ENCODE results near the gene SLC35F1. TPM values are rescaled to one million over a fixed set of nuclear protein-coding genes. Genes with fewer than 3 reads are reported as not detected.
"Not testable (repeated sequence)": the region's sequence is repeated elsewhere in the genome, so short reads cannot be mapped to it uniquely, and the experiment has no call there.

SLC35F1 gene
- total RNA-seq, 2 donors from 2014 or later: 0.81 to 1.6 TPM

GRCh38 chr6:117974914-117975627 is 68.0 kb downstream of the SLC35F1 start:
- no peak for DNase-seq
- no peak for ATAC-seq
- intact Hi-C loops (cut with DNase I): loop anchor here in 1 of 2 donors (10.0 kb wide), 1 partner anchor 290 kb away; no protein-coding TSS in a partner anchor

DNA sequence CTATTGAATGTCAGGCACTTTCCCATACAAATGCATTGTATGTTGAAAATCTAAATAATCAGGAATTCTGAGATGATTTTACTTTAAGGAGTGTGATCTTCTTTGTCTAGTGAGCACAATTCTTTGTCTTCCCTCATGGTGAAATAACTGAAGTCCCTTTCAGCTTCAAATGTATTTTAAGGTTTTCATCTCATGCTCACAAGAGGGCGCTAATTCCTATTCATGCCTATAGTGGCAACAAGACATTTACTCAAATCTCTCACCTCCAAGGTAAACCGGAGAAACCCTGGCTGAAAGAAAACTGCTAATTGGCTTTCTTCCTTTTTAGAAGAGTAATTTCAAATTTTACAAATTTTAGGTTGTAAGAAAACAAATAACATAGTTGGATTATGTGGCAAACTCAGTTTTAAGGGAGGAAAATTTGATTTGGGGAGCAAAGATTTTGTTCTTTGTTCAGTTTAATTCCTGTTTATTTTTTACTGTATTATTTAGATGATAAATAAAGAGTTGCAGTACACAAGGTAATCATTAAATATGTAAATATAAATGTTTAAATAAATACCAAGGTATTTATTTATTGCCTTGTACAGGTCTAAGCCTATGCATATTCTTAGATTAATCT is 69.1 kb downstream of the SLC35F1 start:
- intact Hi-C loops (cut with DNase I): loop anchor here (2.0 to 10.0 kb wide), 2 partner anchors 289 kb away; no protein-coding TSS in a partner anchor
- ATAC-seq: no peak
- DNase-seq: no peak

DNA sequence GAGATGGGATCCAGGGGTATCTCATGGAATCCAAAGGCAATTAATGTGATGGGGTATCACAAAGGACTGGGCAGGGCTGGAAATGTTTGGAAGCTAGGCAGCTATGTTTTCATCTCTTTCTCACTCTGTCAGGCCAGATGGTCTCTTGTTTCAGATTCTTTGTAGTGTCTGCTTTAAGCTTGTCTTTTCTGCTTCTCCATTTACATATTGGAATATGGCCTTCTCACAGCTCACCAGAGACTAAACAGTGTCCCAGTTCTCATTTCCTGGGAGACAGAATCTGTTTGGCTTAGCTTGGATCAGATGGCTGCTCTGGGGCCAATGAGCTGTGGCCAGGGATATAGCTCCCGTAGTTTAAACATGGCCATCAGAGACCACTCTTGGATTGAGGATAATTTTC is 78.9 kb downstream of the SLC35F1 start:
- no peak for ATAC-seq
- intact Hi-C loops (cut with DNase I): no loop called here
- no peak for DNase-seq

DNA sequence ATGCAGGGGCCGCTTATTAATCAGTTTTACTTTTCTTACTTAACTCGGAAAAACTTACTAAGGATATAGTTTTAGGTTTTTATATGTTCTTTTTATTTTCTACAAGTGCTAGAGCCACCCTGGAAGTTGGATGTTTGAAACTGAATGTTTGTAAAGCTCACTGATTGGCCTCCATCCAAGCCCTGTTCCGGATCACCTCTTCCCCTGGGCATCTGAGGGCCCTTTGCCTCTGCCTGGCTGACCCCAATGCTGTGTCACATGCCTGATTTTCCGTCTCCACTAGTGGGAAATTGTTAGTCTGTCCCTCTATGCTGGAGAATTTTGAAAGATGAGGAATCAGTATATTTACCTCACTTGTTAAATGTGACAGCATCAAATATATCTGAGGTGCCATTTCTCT is 79.3 kb downstream of the SLC35F1 start:
- no peak for DNase-seq
- intact Hi-C loops (cut with DNase I): no loop called here
- peak in 1 of 2 donors; percentile 55 for ATAC-seq

DNA sequence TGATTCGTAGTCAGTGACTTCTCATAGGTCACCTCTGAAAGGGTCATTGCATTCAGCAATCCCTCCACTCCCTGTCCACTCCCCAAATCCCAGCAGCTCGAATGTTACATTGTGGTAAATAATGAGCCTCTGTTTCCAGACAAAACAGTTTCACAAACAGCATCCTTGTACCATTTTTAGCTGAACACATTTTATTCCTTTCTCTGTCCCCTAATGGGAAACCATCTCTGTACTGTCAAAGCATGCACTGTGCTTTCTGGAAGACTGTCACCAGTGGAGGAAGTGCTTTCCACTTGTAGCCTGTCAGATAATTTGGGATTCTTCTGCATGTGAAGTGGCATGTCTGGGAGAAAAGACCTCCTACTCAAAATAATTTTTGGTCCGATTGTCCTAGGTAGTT is 82.0 kb downstream of the SLC35F1 start:
- no peak for DNase-seq
- ATAC-seq: no peak
- intact Hi-C loops (cut with DNase I): no loop called here

GRCh38 chr6:117990151-117990550 is 83.1 kb downstream of the SLC35F1 start:
- intact Hi-C loops (cut with DNase I): no loop called here

DNA sequence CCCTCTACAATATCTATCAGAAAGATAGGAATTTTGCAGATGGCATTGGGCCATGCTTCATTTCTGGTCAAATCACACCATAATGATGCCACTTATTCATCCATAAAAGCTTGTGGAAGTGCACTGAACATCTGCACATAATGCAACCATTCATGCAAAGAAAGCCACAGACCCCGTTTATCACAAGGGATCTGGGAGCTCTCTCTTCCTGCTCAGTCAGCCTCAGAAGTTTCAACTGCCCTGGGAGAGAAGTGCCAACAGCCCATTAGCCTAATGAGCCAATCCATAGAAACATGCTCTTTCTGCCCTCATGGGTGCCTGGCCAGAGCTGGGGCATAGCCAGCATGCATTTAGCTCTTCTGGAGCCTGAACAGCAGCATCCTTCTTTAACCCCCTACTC is 85.8 kb downstream of the SLC35F1 start:
- intact Hi-C loops (cut with DNase I): no loop called here
- ATAC-seq: no peak
- DNase-seq: no peak

More at GRCh38 chr6:117990151-117990550, 83.1 kb downstream of the SLC35F1 start:
- ATAC-seq: no peak
- no peak for DNase-seq

DNA sequence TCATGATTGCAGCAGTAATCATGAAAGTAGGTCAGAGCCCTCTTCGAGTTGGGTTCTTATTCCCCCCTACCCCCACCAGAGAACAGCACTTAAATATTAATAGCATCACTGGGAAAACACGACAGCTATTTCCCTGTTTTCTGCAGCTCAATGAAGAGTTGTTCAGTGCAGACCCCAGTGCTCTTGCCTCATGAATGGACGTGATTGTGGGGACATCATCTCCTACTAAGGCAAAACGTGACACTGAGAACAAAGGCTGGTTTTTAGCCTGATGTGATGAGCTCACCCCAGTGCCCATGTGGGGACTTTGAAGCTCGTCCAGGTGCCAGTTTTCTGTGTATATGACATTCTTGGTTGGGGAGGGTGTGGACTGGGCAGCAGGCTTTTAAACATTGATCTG is 105.9 kb downstream of the SLC35F1 start:
- ATAC-seq (no peak), DNase-seq (no peak)
- intact Hi-C loops (cut with DNase I): no loop called here

GRCh38 chr6:118016532-118016931 is 109.5 kb downstream of the SLC35F1 start:
- intact Hi-C loops (cut with DNase I): no loop called here
- DNase-seq (no peak), ATAC-seq (no peak)

DNA sequence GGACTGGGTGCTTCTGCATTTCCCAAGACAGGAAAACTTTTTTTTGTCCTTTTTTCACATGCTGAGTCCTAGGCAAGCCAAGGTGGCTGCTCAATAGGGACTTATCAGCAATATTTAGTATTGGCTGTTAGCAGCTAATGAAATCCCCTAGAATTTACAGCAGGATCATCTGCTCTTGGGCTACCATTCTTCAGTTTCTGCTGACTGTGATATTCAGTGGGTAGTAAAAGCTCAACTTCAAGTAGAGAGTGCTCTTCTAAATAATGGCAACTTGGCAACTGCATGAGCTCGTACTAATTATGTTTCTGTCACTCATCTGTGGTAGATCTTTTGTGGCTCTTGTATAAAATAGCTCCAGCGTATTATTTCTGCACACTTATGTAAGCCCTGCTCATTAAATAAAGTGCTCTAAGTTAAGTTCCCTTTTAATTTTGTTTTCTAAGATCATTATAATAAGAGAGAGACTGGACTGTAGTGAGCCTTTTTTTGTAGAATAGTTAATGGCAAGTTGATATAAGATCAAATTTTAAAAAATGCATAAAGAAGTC is 110.3 kb downstream of the SLC35F1 start:
- ATAC-seq (no peak), DNase-seq (no peak)
- intact Hi-C loops (cut with DNase I): no loop called here

DNA sequence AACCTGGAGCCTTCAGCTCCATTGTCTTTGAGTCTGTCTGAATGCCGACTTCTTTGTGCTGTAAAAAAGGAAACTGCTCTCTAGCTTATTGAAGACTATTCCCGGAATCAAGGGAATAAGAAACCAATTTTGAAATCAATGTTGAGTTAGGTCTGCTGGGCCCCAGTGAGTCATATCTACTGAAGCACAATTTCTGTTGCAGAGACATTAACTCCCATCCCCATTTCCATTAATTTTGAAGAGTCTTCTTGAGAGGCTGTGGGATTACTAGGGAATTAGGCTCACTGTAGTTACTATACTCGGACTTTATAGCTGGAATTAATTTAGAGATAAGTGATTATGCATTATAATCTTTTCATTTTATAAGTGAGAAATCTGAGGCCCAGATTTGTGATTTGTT is 116.7 kb downstream of the SLC35F1 start:
- no peak for ATAC-seq
- intact Hi-C loops (cut with DNase I): no loop called here
- DNase-seq: no peak

GRCh38 chr6:118029967-118030366 is 122.9 kb downstream of the SLC35F1 start:
- ATAC-seq (no peak), DNase-seq (no peak)
- intact Hi-C loops (cut with DNase I): no loop called here

DNA sequence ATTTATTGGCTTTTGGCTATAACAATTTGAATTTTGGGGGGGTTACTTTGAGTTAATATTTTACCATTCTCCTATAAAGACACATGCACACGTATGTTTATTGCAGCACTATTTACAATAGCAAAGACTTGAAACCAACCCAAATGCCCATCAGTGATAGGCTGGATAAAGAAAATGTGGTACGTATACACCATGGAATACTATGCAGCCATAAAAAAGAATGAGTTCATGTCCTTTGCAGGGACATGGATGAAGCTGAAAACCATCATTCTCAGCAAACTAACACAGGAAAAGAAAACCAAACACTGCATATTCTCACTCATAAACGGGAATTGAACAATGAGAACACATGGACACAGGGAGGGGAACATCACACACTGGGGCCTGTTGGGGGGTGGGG is 130.4 kb downstream of the SLC35F1 start:
- ATAC-seq; DNase-seq; intact Hi-C loops (cut with DNase I): not testable (repeated sequence)

GRCh38 chr6:118042855-118043254 is 135.8 kb downstream of the SLC35F1 start:
- DNase-seq (no peak), ATAC-seq (no peak)
- intact Hi-C loops (cut with DNase I): no loop called here

DNA sequence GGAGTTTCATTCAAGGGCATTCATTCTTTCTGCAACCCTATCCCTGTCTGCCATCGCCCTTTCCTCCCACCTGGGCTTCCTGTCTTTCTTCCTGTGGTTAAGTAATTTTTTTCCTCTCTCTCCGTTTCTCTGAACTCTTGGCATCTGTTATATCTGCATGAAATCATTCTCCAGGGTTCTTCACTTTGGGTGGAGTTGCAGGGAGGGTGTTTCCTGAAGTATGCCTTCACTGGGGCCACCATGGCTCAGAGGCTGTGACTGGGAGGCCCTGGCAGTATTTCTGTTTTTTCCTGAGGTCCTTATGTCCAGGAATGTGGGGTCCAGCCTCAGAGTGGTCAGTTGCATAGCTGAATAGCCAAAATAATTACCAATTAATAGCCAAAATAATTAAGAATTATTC is 137.2 kb downstream of the SLC35F1 start:
- intact Hi-C loops (cut with DNase I): no loop called here
- DNase-seq: no peak
- no peak for ATAC-seq

DNA sequence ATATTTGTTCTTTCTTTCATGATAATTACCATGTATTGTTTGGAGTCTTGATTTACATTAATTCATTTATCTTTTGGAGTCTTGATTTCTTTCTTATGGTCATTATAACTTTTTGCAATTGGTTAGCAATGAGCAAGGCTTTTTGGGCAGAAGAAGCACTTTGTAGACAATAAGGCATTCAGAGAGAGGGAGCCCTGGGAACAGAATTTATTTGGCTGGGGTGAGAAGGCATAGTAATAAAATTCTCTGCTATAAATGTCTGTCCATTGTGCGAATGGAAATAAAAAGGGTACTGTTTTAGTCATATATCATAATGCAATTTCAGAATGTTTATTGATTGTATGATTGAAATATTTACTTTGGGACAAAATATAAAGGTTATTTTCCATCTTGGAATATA is 147.0 kb downstream of the SLC35F1 start:
- ATAC-seq: no peak
- intact Hi-C loops (cut with DNase I): no loop called here
- no peak for DNase-seq

DNA sequence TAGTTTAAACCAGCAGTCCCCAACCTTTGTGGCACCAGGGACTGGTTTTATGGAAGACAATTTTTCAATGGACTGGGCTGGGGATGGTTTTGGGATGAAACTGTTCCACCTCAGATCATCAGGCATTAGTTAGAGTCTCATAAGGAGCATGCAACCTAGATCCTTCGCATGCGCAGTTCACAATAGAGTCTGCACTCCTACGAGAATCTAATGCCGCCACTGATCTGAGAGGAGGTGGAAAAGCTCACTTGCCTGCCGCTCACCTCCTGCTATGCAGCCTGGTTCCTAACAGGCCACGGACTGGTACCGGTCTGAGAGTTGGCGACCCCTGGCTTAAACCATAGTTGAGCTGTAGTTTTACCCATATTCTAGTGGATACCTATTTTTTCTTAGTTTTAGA is 154.6 kb downstream of the SLC35F1 start:
- DNase-seq (no peak), ATAC-seq (no peak)
- intact Hi-C loops (cut with DNase I): no loop called here

GRCh38 chr6:118080547-118080946 is 173.5 kb downstream of the SLC35F1 start:
- intact Hi-C loops (cut with DNase I): no loop called here
- DNase-seq (no peak), ATAC-seq (no peak)

DNA sequence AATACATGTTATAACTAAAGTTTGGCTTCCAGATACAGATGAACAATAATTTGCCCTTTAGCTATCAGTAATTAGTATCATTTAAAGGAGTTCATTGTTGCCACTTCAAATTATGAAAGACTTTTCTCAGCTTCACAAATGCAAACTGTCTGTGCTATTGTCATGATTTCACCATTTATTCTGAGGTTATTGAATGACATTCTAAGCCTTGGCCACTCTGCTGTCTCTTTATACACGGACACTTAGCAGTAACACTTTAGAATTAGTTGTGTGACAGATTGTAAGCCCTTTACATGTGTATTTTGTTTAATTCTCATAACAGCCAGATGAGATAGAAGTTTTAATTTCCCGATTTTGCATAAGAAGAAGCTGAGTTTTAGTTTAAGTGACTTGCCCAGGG is 176.6 kb downstream of the SLC35F1 start:
- ATAC-seq (no peak), DNase-seq (no peak)
- intact Hi-C loops (cut with DNase I): no loop called here

DNA sequence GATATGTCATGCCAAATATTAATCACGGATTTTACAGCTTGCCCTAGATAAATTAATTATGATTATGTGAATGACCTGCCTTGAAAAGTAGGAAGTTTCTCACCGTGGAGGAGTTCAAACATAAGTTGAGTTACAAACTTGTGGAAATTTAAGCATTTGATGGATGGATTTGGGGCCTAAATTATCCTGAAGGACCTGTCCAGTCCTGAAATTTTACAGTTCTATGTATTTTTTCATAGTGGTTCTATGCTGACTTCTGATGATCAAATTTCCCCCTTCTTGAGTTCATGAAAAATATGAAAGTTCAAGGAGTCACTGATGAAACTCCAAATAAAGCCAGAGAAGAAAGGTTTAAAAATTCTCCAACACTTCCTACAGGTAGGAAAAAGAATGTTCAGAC is 178.6 kb downstream of the SLC35F1 start:
- intact Hi-C loops (cut with DNase I): no loop called here
- ATAC-seq: no peak
- no peak for DNase-seq

DNA sequence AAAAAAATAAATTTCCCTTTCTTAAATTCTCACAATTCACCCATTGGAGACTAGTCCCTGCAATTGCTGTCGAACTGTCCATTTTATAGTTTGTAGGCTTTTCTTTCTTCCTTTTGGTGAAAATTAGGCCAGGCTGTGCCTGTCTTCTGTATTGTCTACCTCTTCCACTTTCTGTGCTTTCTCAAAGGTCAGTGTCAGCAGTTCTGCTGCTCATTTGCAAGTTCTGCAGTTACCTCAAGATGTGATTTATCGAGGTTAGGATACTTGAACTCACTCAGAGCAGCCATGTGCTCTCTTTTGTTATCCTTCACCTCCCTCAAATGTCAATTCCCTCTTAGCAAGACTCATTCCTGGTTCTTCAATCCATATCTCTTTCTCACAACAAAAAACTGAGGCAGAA is 179.1 kb downstream of the SLC35F1 start:
- DNase-seq: no peak
- intact Hi-C loops (cut with DNase I): no loop called here

More for the DNA sequence above, 179.1 kb downstream of the SLC35F1 start:
- ATAC-seq: no peak
